HCT116 (cell line): Measurements from ENCODE around the gene TMEM54.

Experiments used
- EGR1 ChIP-seq: IDR thresholded peaks from 2 replicates; pipeline ENCODE4 v1.6.1; 2012; ENCODE audit warnings: low read depth
- EZH2 ChIP-seq: fragments of 200-600 bp; sonication (generic); IDR thresholded peaks from 2 replicates; pipeline ENCODE4 v1.6.1; 2017; ENCODE audit warnings: antibody characterized with exemption, mixed run types
- EZH2phosphoT487 ChIP-seq: fragments of 200-600 bp; IDR thresholded peaks from 2 replicates; pipeline ENCODE4 v1.6.1; 2018; ENCODE audit warnings: antibody characterized with exemption, borderline replicate concordance
- FOSL1 ChIP-seq: IDR thresholded peaks from 2 replicates; pipeline ENCODE4 v1.6.1; 2012; ENCODE audit warnings: low read depth
- JUND ChIP-seq: IDR thresholded peaks from 2 replicates; pipeline ENCODE4 v1.6.1; 2012
- POLR2A ChIP-seq: IDR thresholded peaks from 2 replicates; pipeline ENCODE4 v1.7.0; 2011; ENCODE audit warnings: borderline replicate concordance; ENCODE audit not compliant: insufficient read depth, insufficient read length; ENCODE audit errors: extremely low read depth
- TCF7L2 ChIP-seq: IDR thresholded peaks from 2 replicates; pipeline ENCODE4 v1.7.0; 2011; ENCODE audit warnings: borderline replicate concordance, inconsistent platforms; ENCODE audit not compliant: insufficient read depth, insufficient read length; ENCODE audit errors: extremely low read depth
- YY1 ChIP-seq: IDR thresholded peaks from 2 replicates; pipeline ENCODE4 v1.6.1; 2011; ENCODE audit warnings: low read length, low read depth, moderate library complexity, mild to moderate bottlenecking; ENCODE audit not compliant: insufficient replicate concordance; ENCODE audit errors: extremely low read depth
- ZNF274 ChIP-seq: fragments of 200-500 bp; sonication (Bioruptor generic); IDR thresholded peaks from 2 replicates; pipeline ENCODE4 v1.6.1; 2014; ENCODE audit warnings: mild to moderate bottlenecking, low read depth, low read length, inconsistent platforms
- TF ChIP-seq, protein P1 (sequence below): IDR thresholded peaks from 2 replicates; pipeline ENCODE4 v1.6.1; 2011; ENCODE audit warnings: mild to moderate bottlenecking, low read length, moderate library complexity; ENCODE audit not compliant: insufficient replicate concordance; ENCODE audit errors: extremely low read depth
- TF ChIP-seq, protein P2 (sequence below), 3 experiments: fragments of 200-600 bp in 1 of 3; sonication (generic) in 1 of 3; IDR thresholded peaks in 2 of 3; conservative IDR thresholded peaks in 1 of 3; 2 replicates each; pipeline ENCODE4 v1.5.1; 2012 to 2017; ENCODE audit warnings: low read depth in 2 of 3, low read length in 2 of 3, antibody characterized with exemption in 1 of 3, borderline replicate concordance in 1 of 3, control low read depth in 1 of 3, mild to moderate bottlenecking in 1 of 3, mixed read lengths in 1 of 3, mixed run types in 1 of 3, moderate library complexity in 1 of 3; ENCODE audit not compliant: insufficient read depth in 1 of 3

DNA sequence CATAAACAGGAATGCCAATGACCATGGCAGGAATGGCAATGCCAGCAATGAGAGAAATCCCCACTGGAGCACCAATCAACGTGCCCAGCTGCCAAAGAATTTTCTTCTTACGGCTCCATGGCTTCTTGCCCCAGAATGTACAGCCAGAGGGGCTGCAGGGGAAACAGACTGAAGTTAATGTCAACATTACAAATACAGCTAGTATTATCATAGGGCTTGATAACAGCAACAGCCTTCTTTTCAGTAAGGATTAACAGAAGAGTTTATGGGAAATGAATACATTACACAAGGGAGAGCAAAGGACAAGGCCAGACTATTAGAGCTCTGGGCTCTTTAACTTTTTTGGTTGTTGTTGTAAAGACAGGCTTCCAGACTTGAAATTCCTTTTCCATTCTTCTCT lies 45.2 kb upstream of the TMEM54 start:
- TF ChIP-seq POLR2A = no peak
- TF ChIP-seq, protein P1, sequence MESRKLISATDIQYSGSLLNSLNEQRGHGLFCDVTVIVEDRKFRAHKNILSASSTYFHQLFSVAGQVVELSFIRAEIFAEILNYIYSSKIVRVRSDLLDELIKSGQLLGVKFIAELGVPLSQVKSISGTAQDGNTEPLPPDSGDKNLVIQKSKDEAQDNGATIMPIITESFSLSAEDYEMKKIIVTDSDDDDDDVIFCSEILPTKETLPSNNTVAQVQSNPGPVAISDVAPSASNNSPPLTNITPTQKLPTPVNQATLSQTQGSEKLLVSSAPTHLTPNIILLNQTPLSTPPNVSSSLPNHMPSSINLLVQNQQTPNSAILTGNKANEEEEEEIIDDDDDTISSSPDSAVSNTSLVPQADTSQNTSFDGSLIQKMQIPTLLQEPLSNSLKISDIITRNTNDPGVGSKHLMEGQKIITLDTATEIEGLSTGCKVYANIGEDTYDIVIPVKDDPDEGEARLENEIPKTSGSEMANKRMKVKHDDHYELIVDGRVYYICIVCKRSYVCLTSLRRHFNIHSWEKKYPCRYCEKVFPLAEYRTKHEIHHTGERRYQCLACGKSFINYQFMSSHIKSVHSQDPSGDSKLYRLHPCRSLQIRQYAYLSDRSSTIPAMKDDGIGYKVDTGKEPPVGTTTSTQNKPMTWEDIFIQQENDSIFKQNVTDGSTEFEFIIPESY = no peak
- TF ChIP-seq, protein P2, sequence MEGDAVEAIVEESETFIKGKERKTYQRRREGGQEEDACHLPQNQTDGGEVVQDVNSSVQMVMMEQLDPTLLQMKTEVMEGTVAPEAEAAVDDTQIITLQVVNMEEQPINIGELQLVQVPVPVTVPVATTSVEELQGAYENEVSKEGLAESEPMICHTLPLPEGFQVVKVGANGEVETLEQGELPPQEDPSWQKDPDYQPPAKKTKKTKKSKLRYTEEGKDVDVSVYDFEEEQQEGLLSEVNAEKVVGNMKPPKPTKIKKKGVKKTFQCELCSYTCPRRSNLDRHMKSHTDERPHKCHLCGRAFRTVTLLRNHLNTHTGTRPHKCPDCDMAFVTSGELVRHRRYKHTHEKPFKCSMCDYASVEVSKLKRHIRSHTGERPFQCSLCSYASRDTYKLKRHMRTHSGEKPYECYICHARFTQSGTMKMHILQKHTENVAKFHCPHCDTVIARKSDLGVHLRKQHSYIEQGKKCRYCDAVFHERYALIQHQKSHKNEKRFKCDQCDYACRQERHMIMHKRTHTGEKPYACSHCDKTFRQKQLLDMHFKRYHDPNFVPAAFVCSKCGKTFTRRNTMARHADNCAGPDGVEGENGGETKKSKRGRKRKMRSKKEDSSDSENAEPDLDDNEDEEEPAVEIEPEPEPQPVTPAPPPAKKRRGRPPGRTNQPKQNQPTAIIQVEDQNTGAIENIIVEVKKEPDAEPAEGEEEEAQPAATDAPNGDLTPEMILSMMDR (IDR thresholded peaks at IDR 0.05 in 2 of 3, conservative IDR thresholded peaks at IDR 0.05 in 1 of 3; ENCODE audit: borderline replicate concordance in 1 of 3, insufficient read depth in 1 of 3, low read depth in 2 of 3, low read length in 2 of 3) = no peak
- no peak for TF ChIP-seq JUND
- no peak for TF ChIP-seq ZNF274
- TF ChIP-seq EZH2 = no peak
- no peak for TF ChIP-seq EZH2phosphoT487
- TF ChIP-seq EGR1 = no peak
- TF ChIP-seq TCF7L2 = no peak
- no peak for TF ChIP-seq YY1
- TF ChIP-seq FOSL1 = no peak
